ENCODE results near the gene STK11IP.

STK11IP gene

DNA sequence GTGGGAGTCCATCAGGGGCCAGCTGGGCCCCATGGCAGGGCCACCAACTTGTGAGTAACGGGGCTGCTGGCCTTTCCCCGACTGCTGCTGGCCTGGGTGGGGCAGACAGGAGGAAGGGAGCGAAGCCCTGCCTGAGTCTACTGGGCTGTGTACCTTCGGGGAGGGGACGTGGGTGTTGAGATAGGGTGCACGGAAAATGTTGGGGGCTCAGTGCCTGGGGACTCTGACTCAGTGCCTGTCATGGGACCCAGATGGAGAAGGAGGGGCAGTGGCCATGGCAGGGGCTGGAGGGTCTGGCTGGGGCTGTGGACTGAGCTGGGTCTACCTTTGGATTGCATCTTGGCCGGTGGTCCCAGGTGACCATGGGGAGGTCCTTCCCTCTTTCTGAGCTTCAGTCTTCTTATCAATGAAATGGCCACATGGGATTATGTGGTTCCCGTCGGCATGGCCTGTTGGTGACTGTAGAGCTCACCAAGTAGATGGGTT, 33.8 kb downstream of the STK11IP start:
- Histone ChIP-seq H4K20me1 (peaks cover 0 to 31% (median 0%) of the 10 kb centered on the region in 11 experiments; a peak in 5 of 22 replicates), H3K4me1 (peaks cover 9 to 29% (median 16%) of the 10 kb centered on the region in 10 experiments; a peak in 18 of 20 replicates), H3K4me3 (no peak overlapping the region), H3K9ac (no peak overlapping the region), H3K27ac (no peak overlapping the region), H3K36me3 (no peaks in the 10 kb centered on the region), H3K27me3 (peaks cover 25 to 30% (median 27%) of the 10 kb centered on the region in 11 experiments), H3K4me2 (0 out of 22 replicates have a peak overlapping the region, but pooled peaks of 1 of the 11 experiments have one; percentile 15), H3K9me3 (replicated peaks in 1 of 11) (no peaks in the 10 kb centered on the region)
- no peak for TF ChIP-seq Cebpa-rat (IDR thresholded peaks at IDR 0.05)

DNA sequence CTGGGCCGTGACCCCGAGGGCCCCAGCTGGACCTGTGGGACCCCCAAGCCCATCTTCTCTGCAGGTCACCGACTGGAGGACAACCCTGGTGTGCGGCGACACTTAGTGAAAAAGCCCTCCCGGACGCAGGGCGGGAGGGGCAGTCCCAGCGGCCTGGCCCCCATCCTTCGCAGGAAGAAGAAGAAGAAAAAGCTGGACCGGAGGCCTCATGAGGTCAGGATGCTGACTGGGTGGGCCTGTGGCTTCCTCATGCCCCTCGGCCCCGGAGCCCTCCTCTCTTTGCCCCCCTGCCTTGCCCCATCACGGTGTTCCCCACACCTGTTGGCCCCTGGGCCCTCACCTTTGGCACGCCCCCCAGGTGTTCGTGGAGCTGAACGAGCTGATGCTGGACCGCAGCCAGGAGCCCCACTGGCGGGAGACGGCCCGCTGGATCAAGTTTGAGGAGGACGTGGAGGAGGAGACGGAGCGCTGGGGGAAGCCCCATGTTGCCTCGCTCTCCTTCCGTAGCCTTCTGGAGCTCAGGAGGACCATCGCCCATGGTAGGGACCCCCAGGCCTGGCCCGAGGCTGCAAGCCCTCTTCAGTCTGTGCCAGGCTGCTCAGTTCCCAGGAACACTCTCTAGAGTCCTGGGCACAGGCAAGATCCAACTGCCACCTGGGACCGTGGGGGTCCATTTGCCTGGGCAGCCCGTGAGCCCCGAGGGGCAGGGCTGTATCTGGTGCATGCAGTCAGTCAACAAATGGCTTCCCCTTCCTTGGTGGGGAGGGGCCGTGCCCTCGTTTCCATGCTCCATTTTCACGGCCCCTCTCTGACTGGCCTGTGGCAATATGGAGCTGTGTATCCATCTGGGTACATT, 34.5 kb downstream of the STK11IP start:
- Histone ChIP-seq H3K4me3 (no peak overlapping the region), H4K20me1 (peaks cover 0 to 27% (median 0%) of the 10 kb centered on the region in 11 experiments; a peak in 4 of 22 replicates), H3K9ac (no peak overlapping the region), H3K27ac (no peak overlapping the region), H3K4me1 (peaks cover 9 to 29% (median 16%) of the 10 kb centered on the region in 10 experiments; a peak in 18 of 20 replicates), H3K27me3 (peaks cover 18 to 23% (median 20%) of the 10 kb centered on the region in 11 experiments), H3K36me3 (no peaks in the 10 kb centered on the region), H3K9me3 (replicated peaks in 1 of 11) (no peaks in the 10 kb centered on the region), H3K4me2 (no peak overlapping the region)
- TF ChIP-seq Cebpa-rat (IDR thresholded peaks at IDR 0.05) = no peak

DNA sequence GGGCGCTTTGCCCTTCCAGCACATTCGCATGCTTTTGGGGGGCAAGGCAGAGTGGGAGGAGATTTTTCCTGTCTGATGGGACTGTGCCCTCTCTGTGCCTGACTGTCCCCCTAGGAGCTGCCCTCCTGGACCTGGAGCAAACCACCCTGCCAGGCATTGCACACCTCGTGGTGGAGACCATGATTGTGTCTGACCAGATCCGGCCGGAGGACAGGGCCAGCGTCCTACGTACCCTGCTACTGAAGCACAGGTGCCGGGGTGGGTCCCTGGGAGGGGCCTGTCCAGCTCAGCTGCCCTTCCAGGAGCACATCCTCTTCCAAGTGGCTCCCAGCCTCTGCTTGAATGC, 35.1 kb downstream of the STK11IP start:
- no peak for TF ChIP-seq Cebpa-rat (IDR thresholded peaks at IDR 0.05)
- H3K27me3 ChIP-seq = peaks cover 12 to 17% (median 14%) of the 10 kb centered on the region in 11 experiments
- no peaks in the 10 kb centered on the region for H3K36me3 ChIP-seq

DNA sequence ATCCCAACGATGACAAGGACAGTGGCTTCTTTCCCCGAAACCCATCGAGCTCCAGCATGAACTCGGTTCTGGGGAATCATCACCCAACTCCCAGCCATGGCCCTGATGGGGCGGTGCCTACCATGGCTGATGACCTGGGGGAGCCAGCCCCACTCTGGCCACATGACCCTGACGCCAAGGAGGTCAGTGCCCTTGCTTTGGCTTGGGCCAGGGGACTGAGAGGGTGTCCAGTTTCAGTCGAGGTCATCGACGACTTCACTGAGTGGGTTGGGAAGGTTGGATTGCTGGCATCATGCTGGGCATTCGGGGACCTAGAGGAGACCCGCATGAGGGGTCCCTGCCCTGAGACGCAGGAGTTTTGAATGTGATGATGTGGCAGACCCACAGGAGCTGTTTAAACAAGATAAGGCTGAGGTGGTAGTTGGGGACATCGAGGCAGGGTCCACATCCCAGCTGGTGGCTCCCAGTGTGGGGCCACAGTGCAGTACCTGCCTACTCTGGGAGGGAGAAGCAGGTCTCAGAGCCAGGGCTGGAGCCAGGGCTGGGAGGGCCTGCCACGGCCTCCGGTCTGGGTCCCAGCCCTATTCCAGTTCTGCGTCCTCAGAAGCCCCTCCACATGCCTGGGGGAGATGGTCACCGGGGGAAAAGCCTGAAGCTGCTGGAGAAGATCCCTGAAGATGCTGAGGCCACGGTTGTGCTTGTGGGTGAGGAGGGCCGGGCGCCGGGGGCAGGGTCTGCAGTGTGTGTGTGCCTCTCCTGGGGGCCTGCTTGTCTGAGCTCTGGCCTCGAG, 35.8 kb downstream of the STK11IP start:
- peaks cover 11 to 27% (median 17%) of the 10 kb centered on the region in 10 experiments for H3K4me1 ChIP-seq
- TF ChIP-seq Cebpa-rat (IDR thresholded peaks at IDR 0.05) = no peak
- no peak overlapping the region for H3K4me2 ChIP-seq
- H3K9ac ChIP-seq = no peak overlapping the region
- H3K27ac ChIP-seq = no peak overlapping the region
- no peaks in the 10 kb centered on the region for H3K9me3 ChIP-seq (replicated peaks in 1 of 11)
- H3K36me3 ChIP-seq = no peaks in the 10 kb centered on the region
- H3K27me3 ChIP-seq = peaks cover 4 to 10% (median 6%) of the 10 kb centered on the region in 11 experiments
- no peak overlapping the region for H3K4me3 ChIP-seq
- peaks cover 0 to 34% (median 0%) of the 10 kb centered on the region in 11 experiments; a peak in 4 of 22 replicates for H4K20me1 ChIP-seq

More for the DNA sequence above, 35.1 kb downstream of the STK11IP start:
- no peak overlapping the region for H3K9ac ChIP-seq
- no peaks in the 10 kb centered on the region for H3K9me3 ChIP-seq (replicated peaks in 1 of 11)
- H3K4me1 ChIP-seq = peaks cover 9 to 27% (median 16%) of the 10 kb centered on the region in 10 experiments; a peak in 18 of 20 replicates
- H3K4me3 ChIP-seq = no peak overlapping the region
- H4K20me1 ChIP-seq = peaks cover 0 to 28% (median 0%) of the 10 kb centered on the region in 11 experiments; a peak in 4 of 22 replicates
- no peak overlapping the region for H3K27ac ChIP-seq
- H3K4me2 ChIP-seq = no peak overlapping the region

DNA sequence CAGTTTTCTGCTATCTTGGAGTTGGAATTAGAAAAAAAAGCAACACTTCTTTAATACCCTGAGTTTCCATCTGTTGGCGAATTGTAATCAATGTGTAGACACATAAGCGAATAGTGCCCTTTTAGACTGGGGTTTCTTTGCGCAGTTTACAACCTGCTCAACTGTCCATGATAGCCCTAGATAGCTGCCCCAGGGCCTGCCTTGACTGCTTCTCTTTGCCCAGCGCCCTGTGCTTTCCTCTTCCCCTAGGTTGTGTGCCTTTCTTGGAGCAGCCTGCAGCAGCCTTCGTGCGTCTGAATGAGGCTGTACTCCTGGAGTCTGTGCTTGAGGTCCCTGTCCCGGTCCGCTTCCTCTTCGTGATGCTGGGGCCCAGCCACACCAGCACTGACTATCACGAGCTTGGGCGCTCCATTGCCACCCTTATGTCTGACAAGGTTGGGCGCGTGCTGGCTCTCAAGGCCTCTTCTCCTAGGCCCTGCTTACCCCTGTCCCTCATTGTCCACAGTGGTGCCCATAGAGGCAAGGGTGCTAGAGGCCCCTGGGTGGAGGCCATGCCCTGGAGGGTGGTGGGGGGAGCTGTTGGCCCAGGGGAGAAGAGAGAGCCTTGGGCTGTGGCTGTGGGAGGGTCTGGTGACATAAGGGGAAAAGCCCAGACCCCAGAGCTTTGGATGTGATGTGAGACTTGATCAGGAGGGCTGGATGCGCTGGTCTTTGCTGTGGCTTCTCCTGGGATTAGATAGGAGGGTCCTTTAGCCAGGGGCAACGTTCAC, 36.7 kb downstream of the STK11IP start:
- no peak for TF ChIP-seq Cebpa-rat (IDR thresholded peaks at IDR 0.05)
- Histone ChIP-seq H3K4me2 (no peak overlapping the region), H3K36me3 (no peaks in the 10 kb centered on the region), H3K9ac (no peak overlapping the region), H3K27ac (no peak overlapping the region), H3K9me3 (replicated peaks in 1 of 11) (no peaks in the 10 kb centered on the region), H3K4me1 (peaks cover 11 to 27% (median 17%) of the 10 kb centered on the region in 10 experiments), H3K27me3 (peaks cover 0 to 1% (median 0%) of the 10 kb centered on the region in 11 experiments; a peak in 3 of 22 replicates), H3K4me3 (no peak overlapping the region), H4K20me1 (peaks cover 0 to 34% (median 0%) of the 10 kb centered on the region in 11 experiments; a peak in 4 of 22 replicates)

DNA sequence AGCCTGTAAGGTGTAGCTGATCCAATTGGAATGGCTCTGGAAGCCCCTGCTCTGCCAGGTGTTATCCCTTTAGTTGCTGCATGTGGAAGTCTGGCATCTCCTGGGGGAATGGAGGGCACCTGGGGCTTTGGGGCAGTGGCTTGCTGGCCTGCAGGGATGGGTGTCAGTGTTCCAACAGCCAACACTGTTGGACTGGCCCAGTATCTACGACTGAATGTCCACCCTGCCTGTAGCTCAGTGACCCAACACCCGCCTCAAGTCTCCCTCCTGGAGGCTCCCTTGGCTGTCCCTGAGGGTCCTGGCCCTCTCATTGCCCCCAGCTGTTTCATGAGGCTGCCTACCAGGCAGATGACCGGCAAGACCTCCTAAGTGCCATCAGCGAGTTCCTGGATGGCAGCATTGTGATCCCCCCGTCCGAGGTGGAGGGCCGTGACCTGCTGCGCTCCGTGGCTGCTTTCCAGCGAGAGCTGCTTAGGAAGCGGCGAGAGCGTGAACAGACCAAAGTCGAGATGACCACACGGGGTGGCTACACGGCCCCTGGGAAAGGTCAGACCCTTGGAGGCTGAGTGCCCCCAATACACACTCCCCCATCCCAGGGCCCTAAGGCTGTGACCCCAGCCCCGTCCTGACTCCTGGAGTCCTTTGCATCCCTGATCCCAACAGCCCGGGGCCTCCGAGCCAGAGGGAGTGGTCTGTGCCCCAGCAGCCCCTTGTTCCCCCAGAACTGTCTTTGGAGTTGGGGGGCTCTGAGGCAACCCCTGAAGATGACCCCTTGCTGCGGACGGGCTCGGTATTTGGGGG, 37.5 kb downstream of the STK11IP start:
- no peak overlapping the region for H3K9ac ChIP-seq
- H3K4me3 ChIP-seq = no peak overlapping the region
- H3K36me3 ChIP-seq = no peaks in the 10 kb centered on the region
- no peak overlapping the region for H3K27ac ChIP-seq
- peaks cover 0 to 34% (median 0%) of the 10 kb centered on the region in 11 experiments; a peak in 3 of 22 replicates for H4K20me1 ChIP-seq
- H3K9me3 ChIP-seq (replicated peaks in 1 of 11) = no peaks in the 10 kb centered on the region
- no peak for TF ChIP-seq Cebpa-rat (IDR thresholded peaks at IDR 0.05)
- peaks cover 14 to 27% (median 20%) of the 10 kb centered on the region in 10 experiments for H3K4me1 ChIP-seq
- H3K27me3 ChIP-seq = no peaks in the 10 kb centered on the region
- no peak overlapping the region for H3K4me2 ChIP-seq

DNA sequence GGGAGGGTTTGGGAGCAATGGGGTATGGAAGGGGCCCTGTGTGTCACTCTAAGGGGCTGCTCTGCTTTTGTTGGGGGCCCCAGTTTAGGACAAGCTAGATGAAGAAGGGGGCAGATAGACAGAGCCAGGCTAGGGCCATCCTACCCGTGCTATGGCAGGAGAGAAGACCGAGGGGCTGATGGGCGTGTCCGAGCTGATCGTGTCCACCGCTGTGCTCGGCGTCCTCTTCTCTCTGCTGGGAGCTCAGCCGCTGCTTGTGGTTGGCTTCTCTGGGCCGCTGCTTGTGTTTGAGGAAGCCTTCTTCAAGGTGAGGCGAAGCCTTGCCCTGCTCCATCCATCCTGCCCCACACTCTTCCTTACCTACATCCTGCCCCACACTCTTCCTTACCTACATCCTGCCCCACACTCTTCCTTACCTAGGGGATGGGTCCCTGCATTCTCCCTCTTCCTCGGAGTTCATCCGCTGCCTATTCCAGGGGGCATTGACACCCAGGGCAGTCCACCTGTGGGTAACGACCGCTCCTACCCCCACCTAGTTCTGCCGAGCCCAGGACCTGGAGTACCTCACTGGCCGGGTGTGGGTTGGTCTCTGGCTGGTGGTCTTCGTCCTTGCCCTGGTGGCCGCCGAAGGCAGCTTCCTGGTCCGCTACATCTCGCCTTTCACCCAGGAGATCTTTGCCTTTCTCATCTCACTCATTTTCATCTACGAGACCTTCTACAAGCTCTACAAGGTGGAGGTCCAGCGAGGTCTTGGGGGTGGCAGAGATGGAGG, 38.7 kb downstream of the STK11IP start:
- no peak for TF ChIP-seq Cebpa-rat (IDR thresholded peaks at IDR 0.05)
- Histone ChIP-seq H3K4me1 (peaks cover 14 to 22% (median 19%) of the 10 kb centered on the region in 10 experiments), H3K9ac (no peak overlapping the region), H3K36me3 (no peaks in the 10 kb centered on the region), H3K4me3 (no peak overlapping the region), H4K20me1 (peaks cover 0 to 34% (median 0%) of the 10 kb centered on the region in 11 experiments; a peak in 3 of 22 replicates), H3K27me3 (no peaks in the 10 kb centered on the region), H3K4me2 (no peak overlapping the region), H3K27ac (no peak overlapping the region), H3K9me3 (replicated peaks in 1 of 11) (no peaks in the 10 kb centered on the region)

All from BLaER1 treated with 17β-estradiol and CSF1 and Interleukin-3, amounts not matched to agents 10 nM and 100 nM (cell line).